ENCODE data around the gene RIN3.

Gene RIN3

DNA sequence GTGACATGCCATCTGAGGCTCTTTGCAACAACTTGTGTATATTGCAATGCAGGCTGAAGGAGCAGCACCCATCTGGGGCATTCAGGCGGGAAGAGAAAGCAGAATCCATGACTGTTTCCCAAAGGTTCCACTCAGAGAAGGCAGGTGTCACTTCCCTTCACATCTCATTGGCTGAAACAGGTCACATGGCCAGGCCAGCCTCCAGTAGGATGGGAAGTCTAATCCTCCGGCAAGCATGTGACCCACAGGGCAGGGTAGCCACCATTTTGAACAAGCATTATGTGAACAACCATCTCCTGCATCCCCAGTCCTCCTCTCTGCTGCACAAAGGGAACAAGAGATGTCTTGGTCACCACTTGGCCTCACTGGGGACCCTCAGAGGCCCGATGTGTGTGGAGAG lies 70.6 kb downstream of the RIN3 start:
- in situ Hi-C loops (cut with HindIII; ENCODE audit: low sequenced_read_pairs), result no loop called here
- DNase-seq (ENCODE audit: low read depth, low spot score), result no peak
- no peak overlapping the region for H3K4me3 ChIP-seq (ENCODE audit: low read depth, low read length)
- TF ChIP-seq, protein P1, sequence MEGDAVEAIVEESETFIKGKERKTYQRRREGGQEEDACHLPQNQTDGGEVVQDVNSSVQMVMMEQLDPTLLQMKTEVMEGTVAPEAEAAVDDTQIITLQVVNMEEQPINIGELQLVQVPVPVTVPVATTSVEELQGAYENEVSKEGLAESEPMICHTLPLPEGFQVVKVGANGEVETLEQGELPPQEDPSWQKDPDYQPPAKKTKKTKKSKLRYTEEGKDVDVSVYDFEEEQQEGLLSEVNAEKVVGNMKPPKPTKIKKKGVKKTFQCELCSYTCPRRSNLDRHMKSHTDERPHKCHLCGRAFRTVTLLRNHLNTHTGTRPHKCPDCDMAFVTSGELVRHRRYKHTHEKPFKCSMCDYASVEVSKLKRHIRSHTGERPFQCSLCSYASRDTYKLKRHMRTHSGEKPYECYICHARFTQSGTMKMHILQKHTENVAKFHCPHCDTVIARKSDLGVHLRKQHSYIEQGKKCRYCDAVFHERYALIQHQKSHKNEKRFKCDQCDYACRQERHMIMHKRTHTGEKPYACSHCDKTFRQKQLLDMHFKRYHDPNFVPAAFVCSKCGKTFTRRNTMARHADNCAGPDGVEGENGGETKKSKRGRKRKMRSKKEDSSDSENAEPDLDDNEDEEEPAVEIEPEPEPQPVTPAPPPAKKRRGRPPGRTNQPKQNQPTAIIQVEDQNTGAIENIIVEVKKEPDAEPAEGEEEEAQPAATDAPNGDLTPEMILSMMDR (IDR thresholded peaks at IDR 0.05; ENCODE audit: low read depth, low read length), result no peak

DNA sequence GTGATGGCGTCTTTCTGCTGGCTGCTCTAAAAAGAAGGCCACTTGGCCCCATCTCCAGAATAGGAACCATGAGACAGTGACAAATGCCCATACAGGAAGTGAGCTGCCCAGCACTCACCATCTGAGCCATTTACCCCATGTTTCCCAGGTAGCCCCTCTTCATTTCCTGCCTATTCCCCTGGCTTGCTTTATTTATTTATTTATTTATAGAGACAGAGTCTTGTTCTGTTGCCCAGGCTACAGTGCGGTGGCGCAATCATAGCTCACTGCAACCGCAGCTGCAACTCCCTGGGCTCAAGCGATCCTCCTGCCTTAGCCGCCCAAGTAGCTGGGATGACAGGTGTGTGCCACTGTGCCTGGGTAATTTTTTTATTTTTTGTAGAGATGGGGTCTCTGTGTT lies 71.2 kb downstream of the RIN3 start:
- no peak for DNase-seq (ENCODE audit: low read depth, low spot score)
- in situ Hi-C loops (cut with HindIII; ENCODE audit: low sequenced_read_pairs), result no loop called here
- no peak overlapping the region for H3K4me3 ChIP-seq (ENCODE audit: low read depth, low read length)
- TF ChIP-seq, protein P1 (IDR thresholded peaks at IDR 0.05; ENCODE audit: low read depth, low read length), result no peak

DNA sequence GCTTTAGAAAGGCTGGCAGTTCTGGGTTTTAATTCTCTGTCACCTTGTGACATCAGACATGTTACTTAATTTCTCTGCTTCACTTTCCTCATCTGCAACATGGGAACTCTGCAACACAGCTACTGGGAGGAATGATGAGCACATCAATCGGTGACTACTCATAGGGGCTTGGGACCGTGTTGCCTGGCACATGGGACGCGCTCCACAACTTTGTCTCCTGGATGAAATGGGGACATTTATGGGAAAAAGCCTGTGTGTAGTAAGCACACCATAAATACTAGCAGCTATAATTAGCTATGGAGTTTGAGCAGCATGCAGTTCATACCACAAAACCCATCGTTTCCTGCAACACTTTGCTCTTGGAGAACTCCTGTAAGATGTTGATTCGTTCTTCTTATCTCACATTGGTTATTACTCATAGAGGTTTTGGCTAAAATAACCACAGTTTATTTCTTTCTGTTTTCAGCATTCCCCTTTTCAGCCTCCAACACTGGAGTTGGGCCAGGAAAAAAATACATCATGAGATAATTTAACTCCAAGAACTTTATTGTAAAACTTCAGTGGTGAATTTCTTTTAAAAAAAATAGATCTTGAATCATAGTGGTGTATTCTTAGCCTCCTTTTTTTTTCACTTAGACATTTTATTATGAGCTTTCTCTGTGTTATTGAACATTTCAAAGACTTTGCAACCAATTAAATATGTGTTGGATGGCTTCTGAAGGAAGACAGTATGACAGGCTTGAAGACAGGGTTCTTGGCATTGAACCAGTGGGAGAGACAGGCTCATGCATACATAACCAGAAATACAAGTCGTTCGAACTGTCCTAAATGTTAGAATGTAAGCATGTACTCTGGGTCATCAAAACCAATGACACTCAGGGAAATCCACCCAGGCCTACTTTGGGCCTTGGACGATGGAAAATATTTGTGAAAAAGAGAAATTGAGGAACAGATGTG lies 72.7 kb downstream of the RIN3 start:
- H3K4me3 ChIP-seq (ENCODE audit: low read depth, low read length), result no peak overlapping the region
- in situ Hi-C loops (cut with HindIII; ENCODE audit: low sequenced_read_pairs), result no loop called here
- TF ChIP-seq, protein P1 (IDR thresholded peaks at IDR 0.05; ENCODE audit: low read depth, low read length), result no peak
- DNase-seq (ENCODE audit: low read depth, low spot score), result peak; percentile 98

DNA sequence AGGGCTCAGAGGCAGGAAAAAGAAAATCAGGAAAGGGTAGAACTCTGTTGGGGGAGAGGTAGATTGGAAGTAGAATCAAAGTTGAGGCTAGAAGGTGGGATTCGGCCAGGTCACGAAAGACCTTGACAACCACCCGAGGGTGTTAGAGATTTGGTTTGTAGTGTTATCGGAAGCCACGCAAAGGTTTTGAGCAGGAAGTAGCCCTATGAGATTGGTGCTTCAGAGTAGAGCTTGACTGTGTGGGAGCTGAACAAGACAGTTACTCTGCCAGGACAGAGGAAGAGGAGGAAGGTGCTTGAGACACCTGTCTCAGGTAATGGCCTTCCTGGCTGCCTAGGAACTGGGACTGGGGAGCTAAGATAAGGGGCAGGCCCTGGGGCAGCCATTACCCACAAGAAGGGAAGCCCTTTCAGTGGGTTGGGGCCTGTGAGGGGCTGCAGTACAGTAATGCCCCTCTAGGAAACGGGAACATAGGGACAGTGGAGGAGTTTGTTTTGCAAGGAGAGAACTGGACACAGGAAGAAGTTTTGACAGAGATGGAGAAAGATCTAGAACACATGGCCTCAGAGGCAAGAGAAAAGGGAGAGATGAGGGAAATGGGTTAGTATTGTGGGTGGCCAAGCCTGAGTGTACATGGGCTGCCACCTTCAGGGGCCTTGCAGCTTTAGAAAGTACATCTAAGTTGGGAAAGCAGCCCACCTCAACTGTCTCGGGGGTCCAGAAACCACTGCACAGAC lies 73.5 kb downstream of the RIN3 start:
- DNase-seq (ENCODE audit: low read depth, low spot score), result no peak
- TF ChIP-seq, protein P1 (IDR thresholded peaks at IDR 0.05; ENCODE audit: low read depth, low read length), result no peak
- H3K4me3 ChIP-seq (ENCODE audit: low read depth, low read length), result no peak overlapping the region
- in situ Hi-C loops (cut with HindIII; ENCODE audit: low sequenced_read_pairs), result no loop called here

DNA sequence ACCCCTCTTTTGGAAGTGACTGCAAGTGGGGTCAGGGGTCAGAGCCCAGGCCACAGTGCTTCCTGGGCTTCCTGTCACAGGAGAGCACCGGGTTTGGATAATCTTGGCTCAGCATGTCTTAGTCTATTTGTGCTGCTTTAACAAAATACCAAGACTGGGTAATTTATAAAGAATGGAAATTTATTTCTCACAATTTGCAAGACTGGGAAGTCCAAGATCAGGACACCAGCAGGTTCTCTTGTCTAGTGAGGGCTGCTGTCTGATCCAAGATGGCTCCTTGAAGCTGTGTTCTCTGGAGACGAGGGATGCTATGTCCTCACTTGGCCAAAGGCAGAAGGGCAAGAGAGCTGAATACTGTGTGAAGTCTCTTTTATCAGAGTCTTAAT lies 74.1 kb downstream of the RIN3 start:
- DNase-seq (ENCODE audit: low read depth, low spot score), result no peak
- TF ChIP-seq, protein P1 (IDR thresholded peaks at IDR 0.05; ENCODE audit: low read depth, low read length), result no peak
- in situ Hi-C loops (cut with HindIII; ENCODE audit: low sequenced_read_pairs), result no loop called here
- H3K4me3 ChIP-seq (ENCODE audit: low read depth, low read length), result no peak overlapping the region

DNA sequence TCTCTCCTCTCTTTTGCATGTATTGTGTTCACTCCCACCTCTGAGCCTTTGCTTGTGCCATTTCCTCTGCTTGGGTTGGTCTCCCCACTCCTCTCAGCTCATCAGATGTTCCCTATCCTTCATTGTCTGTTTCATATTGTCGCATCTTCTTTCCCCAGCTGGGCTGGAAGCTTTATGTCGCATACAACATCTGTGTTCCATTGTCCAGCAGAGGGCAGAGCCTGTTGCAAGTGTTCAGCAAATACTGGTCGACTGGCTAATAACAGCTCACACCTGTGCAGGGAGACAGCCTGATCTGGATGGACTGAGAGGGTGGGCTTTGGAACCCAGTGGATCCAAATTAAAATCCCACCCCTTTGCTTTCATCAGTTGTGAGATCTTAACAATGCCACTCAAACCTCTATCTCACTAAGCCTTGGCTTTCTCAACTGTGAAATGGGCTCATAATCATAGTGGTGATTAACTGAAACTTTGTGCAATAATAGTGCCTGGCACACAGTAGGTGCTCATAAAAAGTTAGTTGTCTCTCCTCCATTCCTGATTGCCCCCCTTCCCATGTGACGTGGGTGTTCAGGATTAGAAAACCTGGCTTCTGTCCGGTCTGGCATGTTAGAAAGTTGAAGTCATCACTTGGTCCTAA lies 75.8 kb downstream of the RIN3 start:
- no peak overlapping the region for H3K4me3 ChIP-seq (ENCODE audit: low read depth, low read length)
- DNase-seq (ENCODE audit: low read depth, low spot score), result no peak
- in situ Hi-C loops (cut with HindIII; ENCODE audit: low sequenced_read_pairs), result no loop called here

More for the DNA sequence above, 75.8 kb downstream of the RIN3 start:
- TF ChIP-seq, protein P1 (IDR thresholded peaks at IDR 0.05; ENCODE audit: low read depth, low read length), result peak; percentile 59
